Testis (tissue), 2 donors: Measurements from ENCODE around the gene SSTR5.

Experiments used
- CTCF ChIP-seq, 3 experiments: fragments of 450-650 bp in 2 of 3; fragments of 200-600 bp in 1 of 3; sonication (generic) in 1 of 3; IDR thresholded peaks; one replicate each; pipeline ENCODE4 v1.5.1; 2016 to 2019; ENCODE audit warnings: antibody characterized with exemption in 3 of 3, mild to moderate bottlenecking in 2 of 3, moderate library complexity in 1 of 3
- POLR2A ChIP-seq: fragments of 450-650 bp; IDR thresholded peaks from one replicate; pipeline ENCODE4 v1.6.1; 2017; ENCODE audit warnings: antibody characterized with exemption, mild to moderate bottlenecking, moderate library complexity

GRCh38 chr16:1034230-1035065 is 38.1 kb upstream of the SSTR5 start:
- TF ChIP-seq CTCF (IDR thresholded peaks at IDR 0.05) (no peak), POLR2A (no peak)
